AG04449 (cell line): Measurements from ENCODE around the gene HMX2.

Experiments
- CTCF ChIA-PET: fragments of 350-600 bp; formaldehyde crosslinking; extraction: SDS; loops from one replicate; lab custom pipeline; 2021; ENCODE audit warnings: antibody characterized with exemption; lab: Yijun Ruan, JAX
- POLR2A ChIA-PET: fragments of 400-600, 350-600 bp; formaldehyde crosslinking; extraction: SDS; loops from one replicate; lab custom pipeline; 2020; ENCODE audit warnings: antibody characterized with exemption, inconsistent platforms; lab: Yijun Ruan, JAX
- DNase-seq: peaks from one replicate; pipeline ENCODE4 v3.0.0-alpha.2; 2010; ENCODE audit warnings: low read depth, low spot score
- H3K4me3 ChIP-seq: 2 replicates; pipeline ENCODE4 v1.5.1; 2011; ENCODE audit warnings: low read depth, mild to moderate bottlenecking, control low read depth, low read length
- CTCF ChIP-seq: IDR thresholded peaks from one replicate; pipeline ENCODE4 v1.5.1; 2011; ENCODE audit warnings: mild to moderate bottlenecking, moderate library complexity, low read length, control low read depth, inconsistent platforms; ENCODE audit not compliant: insufficient read depth; ENCODE audit errors: missing control alignments

Gene HMX2

GRCh38 chr10:123140983-123141390 lies 6.9 kb upstream of the HMX2 start:
- ChIA-PET POLR2A (no interaction called here), CTCF (interaction anchor here (1.5 to 1.7 kb wide), 2 partner anchors 8 to 13 kb away, joined by 6 to 7 read pairs; partner anchors contain the start of gene BUB3)
- DNase-seq, result no peak
- no peak for TF ChIP-seq CTCF
- no peak overlapping the region for H3K4me3 ChIP-seq

GRCh38 chr10:123141791-123142700 lies 5.9 kb upstream of the HMX2 start:
- ChIA-PET CTCF (interaction anchor here (1.0 to 1.5 kb wide), 2 partner anchors 9 kb away, joined by 3 to 7 read pairs; no protein-coding TSS in a partner anchor), POLR2A (no interaction called here)
- no peak for TF ChIP-seq CTCF
- H3K4me3 ChIP-seq, result no peak overlapping the region
- no peak for DNase-seq

- POLR2A ChIA-PET, result no interaction called here
- H3K4me3 ChIP-seq, result no peak overlapping the region
- no peak for DNase-seq
Observed at GRCh38 chr10:123142701-123143161, 5.2 kb upstream of the HMX2 start.

GRCh38 chr10:123143162-123143824 lies 4.6 kb upstream of the HMX2 start:
- TF ChIP-seq CTCF, result no peak
- ChIA-PET POLR2A (no interaction called here), CTCF (interaction anchor here (1.0 to 4.0 kb wide), 2 partner anchors 10 kb away, joined by 3 to 31 read pairs; no protein-coding TSS in a partner anchor)
- DNase-seq, result no peak
- H3K4me3 ChIP-seq, result no peak overlapping the region

More at GRCh38 chr10:123142701-123143161, 5.2 kb upstream of the HMX2 start:
- TF ChIP-seq CTCF, result no peak
- CTCF ChIA-PET, result interaction anchor here (1.0 kb wide), 1 partner anchor 9 kb away, joined by 3 read pairs; no protein-coding TSS in a partner anchor

GRCh38 chr10:123143825-123144168 lies 4.1 kb upstream of the HMX2 start:
- ChIA-PET POLR2A (no interaction called here), CTCF (interaction anchor here (1.6 to 4.0 kb wide), 2 partner anchors 10 kb away, joined by 6 to 31 read pairs; partner anchors contain the start of gene BUB3)
- no peak for TF ChIP-seq CTCF
- DNase-seq, result no peak
- H3K4me3 ChIP-seq, result no peak overlapping the region
